WTC11 (cell line): Measurements from ENCODE around the gene CSF2. TPM values are rescaled to one million over a fixed set of nuclear protein-coding genes. Genes with fewer than 3 reads are reported as not detected.

Source experiments
- ATAC-seq: fragments of 200-7000 bp; cut with Tn5 transposase; 2 replicates; pipeline ENCODE4 v1.10.0; 2021; ENCODE audit warnings: mild to moderate bottlenecking, moderate library complexity
- CTCF ChIA-PET: fragments of 300-600 bp; sonication (Branson Sonifier 250); formaldehyde crosslinking; loops from one replicate; lab custom pipeline; 2021; ENCODE audit warnings: antibody characterized with exemption; lab: Charles Lee
- POLR2A ChIA-PET: fragments of 350-600 bp; sonication (Branson Sonifier 250); formaldehyde crosslinking; loops from one replicate; lab custom pipeline; 2021; ENCODE audit warnings: antibody characterized with exemption; lab: Charles Lee
- DNase-seq: peaks from one replicate; pipeline ENCODE4 v3.0.0; 2021; ENCODE audit warnings: low spot score
- H3K27ac Mint-ChIP-seq: 2 replicates; pipeline ENCODE4 v1.8.0; 2021; ENCODE audit warnings: mixed read lengths
- H3K27me3 Mint-ChIP-seq: 2 replicates; pipeline ENCODE4 v1.8.0; 2021; ENCODE audit warnings: low read depth, mild to moderate bottlenecking, moderate library complexity, mixed read lengths
- H3K36me3 Mint-ChIP-seq: 2 replicates; pipeline ENCODE4 v1.8.0; 2021; ENCODE audit warnings: mixed read lengths
- H3K4me1 Mint-ChIP-seq: 2 replicates; pipeline ENCODE4 v1.8.0; 2022; ENCODE audit warnings: mixed read lengths
- H3K4me3 Mint-ChIP-seq: 2 replicates; pipeline ENCODE4 v1.8.0; 2021; ENCODE audit warnings: mild to moderate bottlenecking, moderate library complexity, mixed read lengths
- H3K9me3 Mint-ChIP-seq: 2 replicates; pipeline ENCODE4 v1.8.0; 2021; ENCODE audit warnings: mixed read lengths
- ESRRA ChIP-seq: sonication (generic); formaldehyde crosslinking; IDR thresholded peaks from 2 replicates; pipeline ENCODE4 v1.8.1; 2022; ENCODE audit warnings: mild to moderate bottlenecking, missing genetic modification reagents, borderline replicate concordance
- ETV6 ChIP-seq: sonication (generic); formaldehyde crosslinking; IDR thresholded peaks from 2 replicates; pipeline ENCODE4 v1.8.1; 2022; ENCODE audit warnings: mild to moderate bottlenecking, missing genetic modification reagents
- FOXP1 ChIP-seq: sonication (generic); formaldehyde crosslinking; IDR thresholded peaks from 2 replicates; pipeline ENCODE4 v1.8.0; 2022; ENCODE audit warnings: missing genetic modification reagents, mild to moderate bottlenecking, moderate library complexity, borderline replicate concordance
- HMGA2 ChIP-seq: fragments of 250-450 bp; sonication (Bioruptor Pico); IDR thresholded peaks from 2 replicates; pipeline ENCODE4 v1.4.0; 2021; ENCODE audit warnings: mild to moderate bottlenecking, moderate library complexity
- NFYB ChIP-seq: sonication (generic); formaldehyde crosslinking; conservative IDR thresholded peaks from 2 replicates; pipeline ENCODE4 v1.8.0; 2022; ENCODE audit warnings: low read depth, missing genetic modification reagents
- TCF7 ChIP-seq: sonication (generic); formaldehyde crosslinking; IDR thresholded peaks from 2 replicates; pipeline ENCODE4 v1.8.0; 2022; ENCODE audit warnings: mild to moderate bottlenecking, low read depth, missing genetic modification reagents, moderate library complexity
- USF1 ChIP-seq: sonication (generic); formaldehyde crosslinking; IDR thresholded peaks from 2 replicates; pipeline ENCODE4 v1.8.0; 2022; ENCODE audit warnings: mild to moderate bottlenecking, missing genetic modification reagents
- USF2 ChIP-seq: sonication (generic); formaldehyde crosslinking; IDR thresholded peaks from 2 replicates; pipeline ENCODE4 v1.8.1; 2023; ENCODE audit warnings: mild to moderate bottlenecking, missing genetic modification reagents, moderate library complexity
- ZNF232 ChIP-seq: sonication (generic); formaldehyde crosslinking; IDR thresholded peaks from 2 replicates; pipeline ENCODE4 v1.8.0; 2022; ENCODE audit warnings: mild to moderate bottlenecking, missing genetic modification reagents
- ZNF423 ChIP-seq: fragments of 250-450 bp; sonication (Bioruptor Pico); IDR thresholded peaks from 2 replicates; pipeline ENCODE4 v2.1.2; 2022; ENCODE audit warnings: mild to moderate bottlenecking, moderate library complexity
- total RNA-seq: library from RNA; stranded (reverse); gene quantifications from 3 replicates; pipeline ENCODE4 v1.2.3, GENCODE V29; 2021
- TF ChIP-seq, protein P1 (sequence below): sonication (generic); formaldehyde crosslinking; IDR thresholded peaks from 2 replicates; pipeline ENCODE4 v1.8.1; 2023; ENCODE audit warnings: mild to moderate bottlenecking, missing genetic modification reagents, moderate library complexity
- TF ChIP-seq, protein P2 (sequence below): fragments of 250-450 bp; sonication (Bioruptor Pico); IDR thresholded peaks from 2 replicates; pipeline ENCODE4 v1.9.0; 2021; ENCODE audit warnings: moderate library complexity, mild to moderate bottlenecking, inconsistent platforms, borderline replicate concordance
- TF ChIP-seq, protein P3 (sequence below): sonication (generic); formaldehyde crosslinking; IDR thresholded peaks from 2 replicates; pipeline ENCODE4 v1.8.1; 2022; ENCODE audit warnings: mild to moderate bottlenecking, missing genetic modification reagents, moderate library complexity, borderline replicate concordance

Gene CSF2
- total RNA-seq, 1 experiment from 2014 or later, result not detected

GRCh38 chr5:132072528-132072927 lies 1.1 kb upstream of the CSF2 start:
- ATAC-seq, result no peak
- POLR2A ChIA-PET, result no interaction called here
- H3K36me3 Mint-ChIP-seq, result no peaks in the 10 kb centered on the region
- no peaks in the 10 kb centered on the region for H3K27me3 Mint-ChIP-seq
- no peak overlapping the region for H3K27ac Mint-ChIP-seq
- no peak for DNase-seq
- TF ChIP-seq ZNF423, result no peak
- TF ChIP-seq ETV6 (CRISPR knock-in tag), result no peak
- TF ChIP-seq ESRRA, result no peak
- TF ChIP-seq HMGA2 (CRISPR knock-in tag), result no peak
- H3K9me3 Mint-ChIP-seq, result no peaks in the 10 kb centered on the region
- no peak overlapping the region for H3K4me3 Mint-ChIP-seq
- CTCF ChIA-PET, result interaction anchor here (1.0 to 1.8 kb wide), 2 partner anchors 10 to 118 kb away, joined by 3 to 6 read pairs; no protein-coding TSS in a partner anchor
- no peaks in the 10 kb centered on the region for H3K4me1 Mint-ChIP-seq

DNA sequence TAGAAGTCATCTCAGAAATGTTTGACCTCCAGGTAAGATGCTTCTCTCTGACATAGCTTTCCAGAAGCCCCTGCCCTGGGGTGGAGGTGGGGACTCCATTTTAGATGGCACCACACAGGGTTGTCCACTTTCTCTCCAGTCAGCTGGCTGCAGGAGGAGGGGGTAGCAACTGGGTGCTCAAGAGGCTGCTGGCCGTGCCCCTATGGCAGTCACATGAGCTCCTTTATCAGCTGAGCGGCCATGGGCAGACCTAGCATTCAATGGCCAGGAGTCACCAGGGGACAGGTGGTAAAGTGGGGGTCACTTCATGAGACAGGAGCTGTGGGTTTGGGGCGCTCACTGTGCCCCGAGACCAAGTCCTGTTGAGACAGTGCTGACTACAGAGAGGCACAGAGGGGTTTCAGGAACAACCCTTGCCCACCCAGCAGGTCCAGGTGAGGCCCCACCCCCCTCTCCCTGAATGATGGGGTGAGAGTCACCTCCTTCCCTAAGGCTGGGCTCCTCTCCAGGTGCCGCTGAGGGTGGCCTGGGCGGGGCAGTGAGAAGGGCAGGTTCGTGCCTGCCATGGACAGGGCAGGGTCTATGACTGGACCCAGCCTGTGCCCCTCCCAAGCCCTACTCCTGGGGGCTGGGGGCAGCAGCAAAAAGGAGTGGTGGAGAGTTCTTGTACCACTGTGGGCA lies 642 bp downstream of the CSF2 start:
- POLR2A ChIA-PET, result no interaction called here
- no peaks in the 10 kb centered on the region for H3K9me3 Mint-ChIP-seq
- H3K4me1 Mint-ChIP-seq, result no peaks in the 10 kb centered on the region
- no peak overlapping the region for H3K4me3 Mint-ChIP-seq
- CTCF ChIA-PET, result interaction anchor here (1.2 to 2.7 kb wide), 2 partner anchors 9 to 11 kb away, joined by 3 to 9 read pairs; no protein-coding TSS in a partner anchor
- no peak for DNase-seq
- H3K36me3 Mint-ChIP-seq, result no peaks in the 10 kb centered on the region
- H3K27ac Mint-ChIP-seq, result no peak overlapping the region
- ATAC-seq, result no peak
- H3K27me3 Mint-ChIP-seq, result no peaks in the 10 kb centered on the region
- TF ChIP-seq TCF7 (CRISPR knock-in tag), result no peak
- TF ChIP-seq, protein P1, sequence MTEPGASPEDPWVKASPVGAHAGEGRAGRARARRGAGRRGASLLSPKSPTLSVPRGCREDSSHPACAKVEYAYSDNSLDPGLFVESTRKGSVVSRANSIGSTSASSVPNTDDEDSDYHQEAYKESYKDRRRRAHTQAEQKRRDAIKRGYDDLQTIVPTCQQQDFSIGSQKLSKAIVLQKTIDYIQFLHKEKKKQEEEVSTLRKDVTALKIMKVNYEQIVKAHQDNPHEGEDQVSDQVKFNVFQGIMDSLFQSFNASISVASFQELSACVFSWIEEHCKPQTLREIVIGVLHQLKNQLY (CRISPR knock-in tag), result no peak
- no peak for TF ChIP-seq FOXP1
- TF ChIP-seq, protein P2, sequence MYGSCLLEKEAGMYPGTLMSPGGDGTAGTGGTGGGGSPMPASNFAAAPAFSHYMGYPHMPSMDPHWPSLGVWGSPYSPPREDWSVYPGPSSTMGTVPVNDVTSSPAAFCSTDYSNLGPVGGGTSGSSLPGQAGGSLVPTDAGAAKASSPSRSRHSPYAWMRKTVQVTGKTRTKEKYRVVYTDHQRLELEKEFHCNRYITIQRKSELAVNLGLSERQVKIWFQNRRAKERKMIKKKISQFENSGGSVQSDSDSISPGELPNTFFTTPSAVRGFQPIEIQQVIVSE, result no peak
- no peak for TF ChIP-seq ZNF232

GRCh38 chr5:132074772-132075718 lies 1.5 kb downstream of the CSF2 start:
- H3K36me3 Mint-ChIP-seq, result no peaks in the 10 kb centered on the region
- POLR2A ChIA-PET, result no interaction called here

More at GRCh38 chr5:132074772-132075718, 1.5 kb downstream of the CSF2 start:
- CTCF ChIA-PET, result interaction anchor here (0.9 to 2.7 kb wide), 2 partner anchors 10 to 12 kb away, joined by 4 to 9 read pairs; no protein-coding TSS in a partner anchor
- H3K27ac Mint-ChIP-seq, result no peak overlapping the region
- H3K4me3 Mint-ChIP-seq, result no peak overlapping the region
- no peaks in the 10 kb centered on the region for H3K27me3 Mint-ChIP-seq
- DNase-seq (no peak), ATAC-seq (peak; percentile 23; the same call in 1 of the 2 replicates)
- TF ChIP-seq, protein P3, sequence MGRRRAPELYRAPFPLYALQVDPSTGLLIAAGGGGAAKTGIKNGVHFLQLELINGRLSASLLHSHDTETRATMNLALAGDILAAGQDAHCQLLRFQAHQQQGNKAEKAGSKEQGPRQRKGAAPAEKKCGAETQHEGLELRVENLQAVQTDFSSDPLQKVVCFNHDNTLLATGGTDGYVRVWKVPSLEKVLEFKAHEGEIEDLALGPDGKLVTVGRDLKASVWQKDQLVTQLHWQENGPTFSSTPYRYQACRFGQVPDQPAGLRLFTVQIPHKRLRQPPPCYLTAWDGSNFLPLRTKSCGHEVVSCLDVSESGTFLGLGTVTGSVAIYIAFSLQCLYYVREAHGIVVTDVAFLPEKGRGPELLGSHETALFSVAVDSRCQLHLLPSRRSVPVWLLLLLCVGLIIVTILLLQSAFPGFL (CRISPR knock-in tag), result no peak
- TF ChIP-seq USF2 (CRISPR knock-in tag), result peak; percentile 71
- TF ChIP-seq USF1, result peak; percentile 39; the same call in 1 of the 2 replicates
- no peak for TF ChIP-seq NFYB (CRISPR knock-in tag)
- no peaks in the 10 kb centered on the region for H3K4me1 Mint-ChIP-seq
- H3K9me3 Mint-ChIP-seq, result no peaks in the 10 kb centered on the region
